ENCODE measurements around the gene CDH23. TPM values are rescaled to one million over a fixed set of nuclear protein-coding genes. Genes with fewer than 3 reads are reported as not detected.

Gene CDH23
- total and polyA plus RNA-seq, 10 of the 15 experiments (the other 5 are each of a cell fraction or from before 2014, with no cell fraction given) = 0.09 to 0.40 (median 0.15) TPM; not detected in 1

- DNase-seq (ENCODE audit: low read depth, low spot score) (no peak), ATAC-seq (no peak), FAIRE-seq (no peak)
- H3K4me1 ChIP-seq (ENCODE audit: control insufficient read depth, insufficient read depth, low read length) = peaks cover 6% of the 10 kb centered on the region
- ChIA-PET POLR2A (interaction anchor here (0.6 kb wide), 1 partner anchor 41 kb away, joined by 5 read pairs; no protein-coding TSS in a partner anchor), RAD21 (ENCODE audit: unreplicated experiment) (no interaction called here), CTCF (interaction anchor here (1.0 kb wide), 1 partner anchor 82 kb away, joined by 3 read pairs; no protein-coding TSS in a partner anchor), SMC1A (ENCODE audit: uncharacterized antibody, unreplicated experiment) (no interaction called here)
- H3K4me2 ChIP-seq (ENCODE audit: control insufficient read depth, insufficient read depth) = no peak overlapping the region
- no TSS peak for BruUV-seq (replicated peaks)
- H3K79me2 ChIP-seq (ENCODE audit: control insufficient read depth, insufficient read depth, low read length) = no peaks in the 10 kb centered on the region
- WGBS (ENCODE audit: insufficient coverage, insufficient replicate concordance, low lambda C conversion rate, missing lambda C conversion rate) = 83% methylated on average over 25 of the region's 25 CpGs
- no peak overlapping the region for H3K9ac ChIP-seq (ENCODE audit: control insufficient read depth, insufficient read depth, low read length)
- H2AFZ ChIP-seq (ENCODE audit: control insufficient read depth, low read depth, low read length) = no peak overlapping the region
- no peaks in the 10 kb centered on the region for H3K9me3 ChIP-seq (replicated peaks; ENCODE audit: control insufficient read depth, insufficient read depth, low read length)
- no peak overlapping the region for H3K4me3 ChIP-seq
- no peaks in the 10 kb centered on the region for H3K36me3 ChIP-seq (ENCODE audit: control insufficient read depth in 2 of 2, insufficient read depth in 2 of 2, low read length in 1 of 2)
- intact Hi-C loops (cut with micrococcal nuclease; ENCODE audit: unreplicated experiment) = loop anchor here (5.0 kb wide), 1 partner anchor 102 kb away; no protein-coding TSS in a partner anchor
- no peak for TF ChIP-seq CBX5 (IDR thresholded peaks at IDR 0.05; ENCODE audit: low read depth)
- no peak for TF ChIP-seq ZBTB40 (IDR thresholded peaks at IDR 0.05; ENCODE audit: borderline replicate concordance)
- TF ChIP-seq POLR2AphosphoS2 (IDR thresholded peaks at IDR 0.05; ENCODE audit: low read depth, low read length) = no peak
- no peaks in the 10 kb centered on the region for H4K20me1 ChIP-seq (ENCODE audit: control insufficient read depth, insufficient read depth)
- no peak overlapping the region for H3K27ac ChIP-seq (ENCODE audit: control insufficient read depth, insufficient read depth)
- no peaks in the 10 kb centered on the region for H3K27me3 ChIP-seq (replicated peaks in 1 of 2; ENCODE audit: control insufficient read depth in 2 of 2, insufficient read depth in 2 of 2, low read length in 1 of 2)
- in situ Hi-C loops (cut with MboI) = loop anchor here (5.0 kb wide), 1 partner anchor 497 kb away; no protein-coding TSS in a partner anchor
Observed at GRCh38 chr10:71809628-71810027, 412.9 kb downstream of the CDH23 start.

Measured in GM12878 (cell line).